Thymus (tissue), 11 donors: ENCODE results near the gene SEPTIN3. TPM values are rescaled to one million over a fixed set of nuclear protein-coding genes. Genes with fewer than 3 reads are reported as not detected.

Experiments
- DNase-seq, 9 donors: peaks; one replicate each; pipeline ENCODE4 v3.0.0-alpha.2; 2013; ENCODE audit warnings: low spot score in 9 of 9, low read depth in 6 of 9, missing footprints in 1 of 9
- H3K27ac ChIP-seq, 2 donors: one replicate each; pipeline ENCODE4 v1.5.1; 2013; ENCODE audit warnings: control low read depth in 1 of 2, low read depth in 1 of 2, low read length in 1 of 2, mild to moderate bottlenecking in 1 of 2, moderate library complexity in 1 of 2
- H3K27me3 ChIP-seq, 2 donors: one replicate each; pipeline ENCODE4 v1.5.1; 2013; ENCODE audit warnings: low read length in 1 of 2; ENCODE audit not compliant: control insufficient read depth in 2 of 2, insufficient read depth in 1 of 2
- H3K36me3 ChIP-seq, 2 donors: one replicate each; pipeline ENCODE4 v1.5.1; 2013; ENCODE audit warnings: low read length in 1 of 2, mild to moderate bottlenecking in 1 of 2, moderate library complexity in 1 of 2; ENCODE audit not compliant: control insufficient read depth in 2 of 2, insufficient read depth in 2 of 2
- H3K4me1 ChIP-seq, 2 donors: one replicate each; pipeline ENCODE4 v1.5.1; 2013; ENCODE audit warnings: low read length in 2 of 2; ENCODE audit not compliant: control insufficient read depth in 2 of 2, insufficient read depth in 2 of 2
- H3K4me3 ChIP-seq, 2 donors: one replicate each; pipeline ENCODE4 v1.5.1; 2013; ENCODE audit warnings: low read length in 2 of 2, control low read depth in 1 of 2, mild to moderate bottlenecking in 1 of 2
- H3K9me3 ChIP-seq, 2 donors: one replicate each; pipeline ENCODE4 v1.5.1; 2013; ENCODE audit warnings: low read length in 1 of 2, mild to moderate bottlenecking in 1 of 2; ENCODE audit not compliant: control insufficient read depth in 2 of 2, insufficient read depth in 1 of 2
- WGBS: extraction: QIAGEN DNeasy Blood & Tissue Kit; methylation state at CpG from one replicate; pipeline ENCODE4 v1.1.7; 2013; 5-methylcytosine and 5-hydroxymethylcytosine counted together
- polyA plus RNA-seq: library from polyadenylated mRNA; stranded (reverse); fragments of 200-250 nt; gene quantifications from one replicate; pipeline ENCODE4 v1.2.3, GENCODE V29; 2013
- total RNA-seq: library from RNA; stranded (reverse); fragments of 120-200 nt; gene quantifications from one replicate; pipeline ENCODE4 v1.2.4, GENCODE V29; 2013
- donor health status: healthy.

The SEPTIN3 gene
- total and polyA plus RNA-seq, 2 donors, result 0.90 to 1.2 TPM

- Histone ChIP-seq H3K9me3 (peaks cover 0 to 8% of the 10 kb centered on the region in 2 donors), H3K36me3 (no peaks in the 10 kb centered on the region), H3K4me3 (peak within 1 kb of the TSS; percentile 52 to 60), H3K27me3 (peaks cover 0 to 23% of the 10 kb centered on the region in 2 donors), H3K27ac (peak within 1 kb of the TSS in 1 of 2 donors; percentile 32), H3K4me1 (peaks cover 12 to 15% of the 10 kb centered on the region in 2 donors)
- DNase-seq, result peak; percentile 34 to 86 (median 70)
- 31% methylated on average over 71 of the region's 71 CpGs for WGBS
These were observed 29.4 kb downstream of the SEPTIN3 start, which contains the start of gene WBP2NL for GRCh38 chr22:41998361-41999261. WBP2NL (plus strand) TSS chr22:41998788; CDS start chr22:41998819, 31 bp downstream.

GRCh38 chr22:42000466-42000865, 31.2 kb downstream of the SEPTIN3 start:
- Histone ChIP-seq H3K4me3 (no peak overlapping the region), H3K4me1 (peaks cover 12 to 15% of the 10 kb centered on the region in 2 donors), H3K9me3 (peaks cover 0 to 11% of the 10 kb centered on the region in 2 donors), H3K27ac (no peak overlapping the region), H3K36me3 (no peaks in the 10 kb centered on the region), H3K27me3 (peaks cover 0 to 17% of the 10 kb centered on the region in 2 donors)
- no peak for DNase-seq
- WGBS, result 98% methylated on average over 8 of the region's 8 CpGs

- H3K27ac ChIP-seq, result no peak overlapping the region
- H3K4me3 ChIP-seq, result no peak overlapping the region
- H3K36me3 ChIP-seq, result no peaks in the 10 kb centered on the region
- 95% methylated on average over 8 of the region's 8 CpGs for WGBS
- H3K9me3 ChIP-seq, result peaks cover 0 to 11% of the 10 kb centered on the region in 2 donors
- H3K4me1 ChIP-seq, result peaks cover 12 to 15% of the 10 kb centered on the region in 2 donors
- DNase-seq, result no peak
- H3K27me3 ChIP-seq, result peaks cover 0 to 17% of the 10 kb centered on the region in 2 donors
These were observed 31.9 kb downstream of the SEPTIN3 start for GRCh38 chr22:42001121-42001520.

- Histone ChIP-seq H3K36me3 (no peaks in the 10 kb centered on the region), H3K4me1 (peaks cover 12 to 15% of the 10 kb centered on the region in 2 donors), H3K27me3 (peaks cover 0 to 13% of the 10 kb centered on the region in 2 donors), H3K9me3 (peaks cover 0 to 11% of the 10 kb centered on the region in 2 donors), H3K4me3 (no peak overlapping the region), H3K27ac (no peak overlapping the region)
- DNase-seq, result no peak
- 96% methylated on average over 12 of the region's 12 CpGs for WGBS
These were observed 32.5 kb downstream of the SEPTIN3 start for GRCh38 chr22:42001706-42002105.

GRCh38 chr22:42007922-42008321, 38.7 kb downstream of the SEPTIN3 start:
- WGBS, result 93% methylated on average over 4 of the region's 4 CpGs
- Histone ChIP-seq H3K36me3 (no peaks in the 10 kb centered on the region), H3K27ac (no peak overlapping the region), H3K4me3 (no peak overlapping the region), H3K4me1 (no peaks in the 10 kb centered on the region), H3K9me3 (peaks cover 0 to 9% of the 10 kb centered on the region in 2 donors), H3K27me3 (no peaks in the 10 kb centered on the region)
- DNase-seq, result no peak

GRCh38 chr22:42010778-42011177, 41.5 kb downstream of the SEPTIN3 start:
- no peak for DNase-seq
- Histone ChIP-seq H3K27me3 (no peaks in the 10 kb centered on the region), H3K4me3 (no peak overlapping the region), H3K9me3 (peaks cover 0 to 6% of the 10 kb centered on the region in 2 donors), H3K4me1 (no peaks in the 10 kb centered on the region), H3K36me3 (no peaks in the 10 kb centered on the region), H3K27ac (no peak overlapping the region)
- WGBS, result 98% methylated on average over 7 of the region's 7 CpGs

GRCh38 chr22:42013385-42013784, 44.1 kb downstream of the SEPTIN3 start:
- no peaks in the 10 kb centered on the region for H3K36me3 ChIP-seq
- no peaks in the 10 kb centered on the region for H3K4me1 ChIP-seq
- WGBS, result 97% methylated on average over 4 of the region's 4 CpGs
- no peak overlapping the region for H3K27ac ChIP-seq
- peaks cover 0 to 2% of the 10 kb centered on the region in 2 donors for H3K27me3 ChIP-seq
- H3K4me3 ChIP-seq, result no peak overlapping the region
- H3K9me3 ChIP-seq, result peaks cover 0 to 6% of the 10 kb centered on the region in 2 donors
- DNase-seq, result no peak

- Histone ChIP-seq H3K36me3 (no peaks in the 10 kb centered on the region), H3K9me3 (peaks cover 0 to 3% of the 10 kb centered on the region in 2 donors), H3K27ac (no peak overlapping the region), H3K4me3 (no peak overlapping the region), H3K4me1 (no peaks in the 10 kb centered on the region), H3K27me3 (peaks cover 0 to 2% of the 10 kb centered on the region in 2 donors)
- 97% methylated on average over 10 of the region's 10 CpGs for WGBS
- DNase-seq, result no peak
These were observed 46.9 kb downstream of the SEPTIN3 start for GRCh38 chr22:42016111-42016510.

GRCh38 chr22:42018224-42018623, 49.0 kb downstream of the SEPTIN3 start:
- Histone ChIP-seq H3K36me3 (no peaks in the 10 kb centered on the region), H3K4me1 (no peaks in the 10 kb centered on the region), H3K4me3 (no peak overlapping the region), H3K27ac (no peak overlapping the region), H3K9me3 (no peaks in the 10 kb centered on the region), H3K27me3 (peaks cover 0 to 2% of the 10 kb centered on the region in 2 donors)
- WGBS, result 91% methylated on average over 1 of the region's 1 CpG
- no peak for DNase-seq
